Astrocyte (in vitro differentiated cells and primary cell): ENCODE data around the gene AFF3.

ENCODE experiments used
- EZH2 ChIP-seq: IDR thresholded peaks from 2 replicates; pipeline ENCODE4 v1.6.1; 2012; ENCODE audit warnings: mild to moderate bottlenecking, low read length, inconsistent platforms; ENCODE audit not compliant: insufficient read depth
- TF ChIP-seq, protein P1 (sequence below): IDR thresholded peaks from 2 replicates; pipeline ENCODE4 v1.5.1; 2011; ENCODE audit warnings: low read depth, mild to moderate bottlenecking, inconsistent platforms, low read length, moderate library complexity; ENCODE audit not compliant: insufficient read depth

DNA sequence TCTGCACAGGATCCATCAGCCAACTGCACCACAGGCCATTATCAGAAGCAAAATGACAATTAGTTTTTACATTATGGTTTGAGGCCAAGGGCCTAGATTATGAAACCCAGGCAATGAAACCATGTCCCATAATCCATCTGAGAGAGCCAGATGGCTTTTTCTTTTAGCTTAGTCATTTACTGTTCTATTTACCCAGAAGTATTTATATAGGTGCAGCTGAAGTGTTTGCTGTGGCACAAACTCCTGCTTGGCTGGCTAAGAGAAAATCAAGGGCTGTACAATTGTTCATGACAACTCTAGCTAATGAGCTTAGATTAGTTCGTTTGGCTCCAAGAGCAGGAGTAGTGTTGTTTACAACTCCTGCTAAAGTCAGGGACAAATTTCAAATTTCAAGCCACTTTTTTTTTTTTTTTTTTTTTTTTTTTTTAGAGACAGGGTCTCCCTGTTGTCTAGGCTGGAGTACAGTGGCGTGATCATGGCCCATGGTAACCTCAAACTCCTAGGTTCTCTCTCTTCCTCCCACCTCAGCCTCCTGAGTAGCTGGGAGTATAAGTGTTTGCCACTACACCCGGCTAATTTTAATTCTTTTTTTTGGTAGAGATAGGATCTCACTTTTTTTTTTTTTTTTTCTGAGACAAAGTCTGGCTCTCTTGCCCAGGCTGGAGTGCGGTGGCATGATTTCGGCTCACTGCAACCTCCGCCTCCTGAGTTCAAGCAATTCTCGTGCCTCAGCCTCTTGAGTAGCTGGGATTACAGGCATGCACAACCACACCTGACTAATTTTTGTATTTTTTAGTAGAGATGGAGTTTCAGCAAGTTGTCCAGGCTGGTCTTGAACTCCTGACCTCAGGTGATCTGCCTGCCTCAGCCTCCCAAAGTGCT is 634.2 kb downstream of the AFF3 start:
- TF ChIP-seq, protein P1, sequence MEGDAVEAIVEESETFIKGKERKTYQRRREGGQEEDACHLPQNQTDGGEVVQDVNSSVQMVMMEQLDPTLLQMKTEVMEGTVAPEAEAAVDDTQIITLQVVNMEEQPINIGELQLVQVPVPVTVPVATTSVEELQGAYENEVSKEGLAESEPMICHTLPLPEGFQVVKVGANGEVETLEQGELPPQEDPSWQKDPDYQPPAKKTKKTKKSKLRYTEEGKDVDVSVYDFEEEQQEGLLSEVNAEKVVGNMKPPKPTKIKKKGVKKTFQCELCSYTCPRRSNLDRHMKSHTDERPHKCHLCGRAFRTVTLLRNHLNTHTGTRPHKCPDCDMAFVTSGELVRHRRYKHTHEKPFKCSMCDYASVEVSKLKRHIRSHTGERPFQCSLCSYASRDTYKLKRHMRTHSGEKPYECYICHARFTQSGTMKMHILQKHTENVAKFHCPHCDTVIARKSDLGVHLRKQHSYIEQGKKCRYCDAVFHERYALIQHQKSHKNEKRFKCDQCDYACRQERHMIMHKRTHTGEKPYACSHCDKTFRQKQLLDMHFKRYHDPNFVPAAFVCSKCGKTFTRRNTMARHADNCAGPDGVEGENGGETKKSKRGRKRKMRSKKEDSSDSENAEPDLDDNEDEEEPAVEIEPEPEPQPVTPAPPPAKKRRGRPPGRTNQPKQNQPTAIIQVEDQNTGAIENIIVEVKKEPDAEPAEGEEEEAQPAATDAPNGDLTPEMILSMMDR, result no peak
- no peak for TF ChIP-seq EZH2
